Tibial nerve (tissue), 4 donors: Measurements from ENCODE around the gene TFDP2.
"Not testable (repeated sequence)": the region's sequence is repeated elsewhere in the genome, so short reads cannot be mapped to it uniquely, and the experiment has no call there.

ENCODE experiments used
- EP300 ChIP-seq, 2 donors: sonication (generic); formaldehyde crosslinking; IDR thresholded peaks; one replicate each; pipeline ENCODE4 v1.6.1; 2017; ENCODE audit warnings: antibody characterized with exemption in 2 of 2, mild to moderate bottlenecking in 1 of 2
- TF ChIP-seq, protein P1 (sequence below), 5 experiments: fragments of 200-600 bp in 3 of 5; fragments of 450-650 bp in 2 of 5; sonication (generic) in 3 of 5; IDR thresholded peaks; one replicate each; pipeline ENCODE4 v1.5.1; 2016 to 2019; ENCODE audit warnings: antibody characterized with exemption in 5 of 5, mild to moderate bottlenecking in 3 of 5, moderate library complexity in 2 of 5

- TF ChIP-seq, protein P1, sequence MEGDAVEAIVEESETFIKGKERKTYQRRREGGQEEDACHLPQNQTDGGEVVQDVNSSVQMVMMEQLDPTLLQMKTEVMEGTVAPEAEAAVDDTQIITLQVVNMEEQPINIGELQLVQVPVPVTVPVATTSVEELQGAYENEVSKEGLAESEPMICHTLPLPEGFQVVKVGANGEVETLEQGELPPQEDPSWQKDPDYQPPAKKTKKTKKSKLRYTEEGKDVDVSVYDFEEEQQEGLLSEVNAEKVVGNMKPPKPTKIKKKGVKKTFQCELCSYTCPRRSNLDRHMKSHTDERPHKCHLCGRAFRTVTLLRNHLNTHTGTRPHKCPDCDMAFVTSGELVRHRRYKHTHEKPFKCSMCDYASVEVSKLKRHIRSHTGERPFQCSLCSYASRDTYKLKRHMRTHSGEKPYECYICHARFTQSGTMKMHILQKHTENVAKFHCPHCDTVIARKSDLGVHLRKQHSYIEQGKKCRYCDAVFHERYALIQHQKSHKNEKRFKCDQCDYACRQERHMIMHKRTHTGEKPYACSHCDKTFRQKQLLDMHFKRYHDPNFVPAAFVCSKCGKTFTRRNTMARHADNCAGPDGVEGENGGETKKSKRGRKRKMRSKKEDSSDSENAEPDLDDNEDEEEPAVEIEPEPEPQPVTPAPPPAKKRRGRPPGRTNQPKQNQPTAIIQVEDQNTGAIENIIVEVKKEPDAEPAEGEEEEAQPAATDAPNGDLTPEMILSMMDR (IDR thresholded peaks at IDR 0.05) = not testable (repeated sequence)
- not testable (repeated sequence) for TF ChIP-seq EP300 (IDR thresholded peaks at IDR 0.05)
Observed at GRCh38 chr3:142137089-142137488, 12.3 kb downstream of the TFDP2 start.
